Glutamatergic neuron (in vitro differentiated cells): Measurements from ENCODE around the gene PRPF38A. TPM values are rescaled to one million over a fixed set of nuclear protein-coding genes. Genes with fewer than 3 reads are reported as not detected.

Experiments used
- DNase-seq: peaks from one replicate; pipeline ENCODE4 v3.0.0; 2022
- H3K27ac Mint-ChIP-seq: one replicate; pipeline ENCODE4 v1.8.0; 2020; ENCODE audit warnings: mild to moderate bottlenecking, mixed read lengths, inconsistent platforms; ENCODE audit not compliant: unreplicated experiment
- H3K27me3 Mint-ChIP-seq: one replicate; pipeline ENCODE4 v1.8.0; 2020; ENCODE audit warnings: mild to moderate bottlenecking, moderate library complexity, mixed read lengths, inconsistent platforms; ENCODE audit not compliant: unreplicated experiment
- H3K36me3 Mint-ChIP-seq: one replicate; pipeline ENCODE4 v1.8.0; 2020; ENCODE audit warnings: mild to moderate bottlenecking, mixed read lengths, inconsistent platforms; ENCODE audit not compliant: unreplicated experiment
- H3K4me1 Mint-ChIP-seq: one replicate; pipeline ENCODE4 v1.8.0; 2020; ENCODE audit warnings: mild to moderate bottlenecking, low read depth, mixed read lengths, inconsistent platforms; ENCODE audit not compliant: unreplicated experiment
- H3K4me3 Mint-ChIP-seq: one replicate; pipeline ENCODE4 v1.8.0; 2020; ENCODE audit warnings: mild to moderate bottlenecking, mixed read lengths, inconsistent platforms; ENCODE audit not compliant: unreplicated experiment
- H3K9me3 Mint-ChIP-seq: one replicate; pipeline ENCODE4 v1.8.0; 2020; ENCODE audit warnings: mild to moderate bottlenecking, moderate library complexity, mixed read lengths, inconsistent platforms; ENCODE audit not compliant: unreplicated experiment
- CTCF ChIP-seq: fragments of 200-600 bp; sonication (generic); IDR thresholded peaks from one replicate; pipeline ENCODE4 v1.5.0; 2021; ENCODE audit not compliant: partially characterized antibody, unreplicated experiment
- total RNA-seq: library from RNA; stranded (reverse); fragmentation: NEBNext Ultra II Directional; extraction: Animal tissue kit (Norgen Biotek cat#: 25700); gene quantifications from one replicate; pipeline ENCODE4 v1.2.1, GENCODE V29; 2021; ENCODE audit not compliant: unreplicated experiment

The PRPF38A gene
- total RNA-seq, 1 donor from 2014 or later: 41.6 TPM

DNA sequence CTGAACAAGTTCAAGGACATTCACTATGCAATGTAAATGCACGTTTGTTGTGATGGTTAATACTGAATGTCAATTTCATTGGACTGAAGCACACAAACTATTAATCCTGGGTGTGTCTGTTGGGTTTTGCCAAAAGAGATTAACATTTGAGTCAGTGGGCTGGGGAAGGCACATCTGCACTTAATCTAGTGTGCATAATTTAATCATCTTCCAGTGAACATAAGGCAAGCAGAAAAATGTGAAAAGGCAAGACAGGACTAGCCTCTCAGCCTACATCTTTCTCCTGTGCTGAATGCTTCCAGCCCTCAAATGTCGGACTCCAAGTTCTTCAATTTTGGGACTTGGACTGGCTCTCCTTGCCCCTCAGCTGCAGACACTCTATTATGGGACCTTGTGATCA is 40.1 kb downstream of the PRPF38A start:
- no peak for TF ChIP-seq CTCF
- Mint-ChIP-seq H3K27ac (no peak overlapping the region), H3K36me3 (no peaks in the 10 kb centered on the region), H3K4me3 (no peak overlapping the region), H3K4me1 (no peaks in the 10 kb centered on the region), H3K9me3 (no peaks in the 10 kb centered on the region), H3K27me3 (peaks cover 2% of the 10 kb centered on the region)
- DNase-seq: no peak

- Mint-ChIP-seq H3K4me1 (no peaks in the 10 kb centered on the region), H3K36me3 (no peaks in the 10 kb centered on the region), H3K27me3 (no peaks in the 10 kb centered on the region), H3K9me3 (no peaks in the 10 kb centered on the region), H3K4me3 (no peak overlapping the region), H3K27ac (no peak overlapping the region)
- no peak for TF ChIP-seq CTCF
- no peak for DNase-seq
Measured at GRCh38 chr1:52454127-52454526, 49.7 kb downstream of the PRPF38A start.

- Mint-ChIP-seq H3K27me3 (no peaks in the 10 kb centered on the region), H3K27ac (no peak overlapping the region), H3K36me3 (no peaks in the 10 kb centered on the region), H3K4me3 (no peak overlapping the region), H3K9me3 (no peaks in the 10 kb centered on the region), H3K4me1 (no peaks in the 10 kb centered on the region)
- no peak for TF ChIP-seq CTCF
- DNase-seq: no peak
Measured at GRCh38 chr1:52454779-52455178, 50.4 kb downstream of the PRPF38A start.

DNA sequence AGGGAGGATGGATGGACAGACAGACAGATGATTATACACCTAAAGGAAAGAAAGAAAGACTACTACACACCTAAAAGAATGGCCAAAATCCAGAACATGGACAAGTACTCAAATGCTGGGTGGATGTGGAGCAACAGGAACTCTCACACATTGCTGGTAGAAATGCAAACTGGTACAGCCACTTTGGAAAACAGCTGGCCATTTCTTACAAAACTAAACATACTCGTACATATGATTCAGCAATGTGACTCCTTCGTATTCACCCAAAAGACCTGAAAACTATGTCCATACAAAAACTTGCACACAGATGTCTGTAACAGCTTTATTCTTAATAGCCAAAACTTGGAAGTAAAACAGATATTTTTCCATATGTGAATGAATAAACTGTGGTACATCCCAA is 51.3 kb downstream of the PRPF38A start:
- TF ChIP-seq CTCF: no peak
- Mint-ChIP-seq H3K27ac (no peak overlapping the region), H3K36me3 (no peaks in the 10 kb centered on the region), H3K27me3 (no peaks in the 10 kb centered on the region), H3K4me1 (no peaks in the 10 kb centered on the region), H3K4me3 (no peak overlapping the region), H3K9me3 (no peaks in the 10 kb centered on the region)
- DNase-seq: no peak

GRCh38 chr1:52460694-52461093 is 56.3 kb downstream of the PRPF38A start:
- no peak overlapping the region for H3K27ac Mint-ChIP-seq
- H3K4me3 Mint-ChIP-seq: no peak overlapping the region
- H3K9me3 Mint-ChIP-seq: no peaks in the 10 kb centered on the region
- no peak for TF ChIP-seq CTCF
- H3K4me1 Mint-ChIP-seq: no peaks in the 10 kb centered on the region
- DNase-seq: no peak
- no peaks in the 10 kb centered on the region for H3K27me3 Mint-ChIP-seq
- H3K36me3 Mint-ChIP-seq: no peaks in the 10 kb centered on the region
